Mesenchymal stem cell (in vitro differentiated cells and primary cell): ENCODE data around the gene FAM162A.

Experiments
- DNase-seq: peaks from one replicate; pipeline ENCODE4 v3.0.0-alpha.2; 2013
- H2AFZ ChIP-seq: one replicate; pipeline ENCODE4 v1.6.1; 2013; ENCODE audit warnings: low read depth, mild to moderate bottlenecking, control low read depth, inconsistent platforms, low read length, moderate library complexity
- H2AK5ac ChIP-seq: 2 replicates; pipeline ENCODE4 v1.6.1; 2013; ENCODE audit warnings: low read length, moderate library complexity, mild to moderate bottlenecking, inconsistent platforms; ENCODE audit not compliant: severe bottlenecking
- H2BK120ac ChIP-seq: one replicate; pipeline ENCODE4 v1.6.1; 2013; ENCODE audit warnings: low read depth, mild to moderate bottlenecking, inconsistent platforms, low read length, moderate library complexity
- H2BK12ac ChIP-seq, 2 experiments: one replicate each; pipeline ENCODE4 v1.6.1; 2013; ENCODE audit warnings: inconsistent platforms in 2 of 2, low read length in 2 of 2, mild to moderate bottlenecking in 2 of 2, moderate library complexity in 2 of 2, control low read depth in 1 of 2
- H2BK15ac ChIP-seq: one replicate; pipeline ENCODE4 v1.6.1; 2013; ENCODE audit warnings: mild to moderate bottlenecking, low read depth, inconsistent platforms; ENCODE audit not compliant: poor library complexity, severe bottlenecking
- H2BK5ac ChIP-seq: 2 replicates; pipeline ENCODE4 v1.6.1; 2013; ENCODE audit warnings: low read depth, mild to moderate bottlenecking, low read length, control low read depth, inconsistent platforms; ENCODE audit not compliant: poor library complexity, severe bottlenecking
- H3K14ac ChIP-seq, 2 experiments: one replicate each; pipeline ENCODE4 v1.6.1; 2013; ENCODE audit warnings: inconsistent platforms in 2 of 2, low read length in 2 of 2, control low read depth in 1 of 2, mild to moderate bottlenecking in 1 of 2, moderate library complexity in 1 of 2
- H3K18ac ChIP-seq, 2 experiments: one replicate each; pipeline ENCODE4 v1.6.1; 2013; ENCODE audit warnings: inconsistent platforms in 2 of 2, low read length in 2 of 2, control low read depth in 1 of 2, low read depth in 1 of 2, mild to moderate bottlenecking in 1 of 2
- H3K23ac ChIP-seq, 2 experiments: one replicate each; pipeline ENCODE4 v1.6.1; 2013; ENCODE audit warnings: inconsistent platforms in 2 of 2, low read length in 2 of 2, mild to moderate bottlenecking in 2 of 2, moderate library complexity in 2 of 2, control low read depth in 1 of 2
- H3K27ac ChIP-seq: 2 replicates; pipeline ENCODE4 v1.5.1; 2013; ENCODE audit warnings: mild to moderate bottlenecking, moderate library complexity, low read length, control low read depth, inconsistent platforms; ENCODE audit not compliant: poor library complexity, severe bottlenecking
- H3K27me3 ChIP-seq, 2 experiments: 2 replicates each; pipeline versions ENCODE4 v1.6.1 to v1.7.0; 2013; ENCODE audit warnings: low read length in 2 of 2, mild to moderate bottlenecking in 2 of 2, moderate library complexity in 2 of 2, control low read depth in 1 of 2, inconsistent platforms in 1 of 2; ENCODE audit not compliant: control insufficient read depth in 1 of 2, insufficient read depth in 1 of 2
- H3K36me3 ChIP-seq, 2 experiments: 2 replicates each; pipeline versions ENCODE4 v1.6.1 to v1.7.0; 2013; ENCODE audit warnings: low read length in 2 of 2, control low read depth in 1 of 2, inconsistent platforms in 1 of 2, low read depth in 1 of 2, mild to moderate bottlenecking in 1 of 2; ENCODE audit not compliant: insufficient read depth in 2 of 2, control insufficient read depth in 1 of 2
- H3K4ac ChIP-seq, 2 experiments: one replicate each; pipeline ENCODE4 v1.6.1; 2013; ENCODE audit warnings: inconsistent platforms in 2 of 2, low read length in 2 of 2, mild to moderate bottlenecking in 2 of 2, moderate library complexity in 2 of 2, control low read depth in 1 of 2, low read depth in 1 of 2
- H3K4me1 ChIP-seq: 2 replicates; pipeline ENCODE4 v1.6.1; 2013; ENCODE audit warnings: low read depth, low read length, control low read depth; ENCODE audit not compliant: control insufficient read depth, insufficient read depth
- H3K4me2 ChIP-seq: 2 replicates; pipeline ENCODE4 v1.6.1; 2013; ENCODE audit warnings: low read length, mild to moderate bottlenecking, inconsistent platforms; ENCODE audit not compliant: poor library complexity, severe bottlenecking
- H3K4me3 ChIP-seq, 2 experiments: 2 replicates each; pipeline versions ENCODE4 v1.5.1 to v1.7.0; 2013; ENCODE audit warnings: low read length in 2 of 2, mild to moderate bottlenecking in 2 of 2, control low read depth in 1 of 2, low read depth in 1 of 2; ENCODE audit not compliant: insufficient read depth in 1 of 2
- H3K79me1 ChIP-seq: replicated peaks from 2 replicates; pipeline ENCODE4 v1.6.1; 2013; ENCODE audit warnings: mild to moderate bottlenecking, control low read depth, low read length, inconsistent platforms; ENCODE audit not compliant: poor library complexity, severe bottlenecking
- H3K9ac ChIP-seq: 2 replicates; pipeline ENCODE4 v1.7.0; 2013; ENCODE audit warnings: mild to moderate bottlenecking, low read length, moderate library complexity
- H3K9me3 ChIP-seq: 2 replicates; pipeline ENCODE4 v1.7.0; 2013; ENCODE audit warnings: mild to moderate bottlenecking, low read length; ENCODE audit not compliant: control insufficient read depth
- H4K8ac ChIP-seq: one replicate; pipeline ENCODE4 v1.6.1; 2013; ENCODE audit warnings: inconsistent platforms, mild to moderate bottlenecking, low read length, moderate library complexity
- H4K91ac ChIP-seq: one replicate; pipeline ENCODE4 v1.6.1; 2013; ENCODE audit warnings: mild to moderate bottlenecking, low read length, inconsistent platforms
- WGBS: methylation state at CpG from one replicate; pipeline ENCODE4 v1.1.7; 2013; ENCODE audit warnings: mixed read lengths; 5-methylcytosine and 5-hydroxymethylcytosine counted together

FAM162A gene

DNA sequence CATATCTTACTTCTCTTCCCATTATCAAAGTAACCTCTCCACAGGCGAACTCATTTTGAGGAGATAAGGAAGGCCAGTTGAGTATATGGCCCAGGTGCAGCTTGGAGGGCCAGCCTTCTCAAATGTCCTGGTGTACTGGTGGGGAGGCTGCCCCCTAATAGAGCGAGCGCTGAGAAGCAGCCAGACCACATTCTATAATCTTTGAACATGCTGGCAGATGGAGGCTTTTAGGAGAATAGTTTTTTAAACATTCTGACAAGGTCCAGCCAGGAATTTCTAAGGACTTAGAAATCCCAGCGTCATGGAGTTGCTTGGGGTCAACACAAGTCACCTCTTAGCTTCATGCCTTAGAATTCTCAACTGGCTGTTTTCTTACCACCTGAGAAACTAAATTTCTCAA lies 26.1 kb downstream of the FAM162A start:
- H2BK120ac ChIP-seq, result no peak overlapping the region
- no peak overlapping the region for H2BK15ac ChIP-seq
- no peak overlapping the region for H2AK5ac ChIP-seq
- H3K4me1 ChIP-seq, result no peaks in the 10 kb centered on the region
- H3K23ac ChIP-seq, result no peak overlapping the region
- no peak overlapping the region for H2AFZ ChIP-seq
- H3K27ac ChIP-seq, result no peak overlapping the region
- H3K4ac ChIP-seq, result no peak overlapping the region
- 97% methylated on average over 3 of the region's 4 CpGs for WGBS
- H3K18ac ChIP-seq, result no peak overlapping the region
- H4K91ac ChIP-seq, result no peak overlapping the region
- H3K27me3 ChIP-seq, result no peaks in the 10 kb centered on the region
- peaks cover 13 to 82% of the 10 kb centered on the region in 2 experiments for H3K36me3 ChIP-seq
- no peak overlapping the region for H3K4me3 ChIP-seq
- H3K14ac ChIP-seq, result no peak overlapping the region
- no peak overlapping the region for H2BK5ac ChIP-seq
- H2BK12ac ChIP-seq, result no peak overlapping the region
- H3K4me2 ChIP-seq, result no peak overlapping the region
- no peaks in the 10 kb centered on the region for H3K9me3 ChIP-seq
- H3K79me1 ChIP-seq, result peaks cover 13% of the 10 kb centered on the region
- H3K9ac ChIP-seq, result no peak overlapping the region
- DNase-seq, result no peak
- H4K8ac ChIP-seq, result no peak overlapping the region

DNA sequence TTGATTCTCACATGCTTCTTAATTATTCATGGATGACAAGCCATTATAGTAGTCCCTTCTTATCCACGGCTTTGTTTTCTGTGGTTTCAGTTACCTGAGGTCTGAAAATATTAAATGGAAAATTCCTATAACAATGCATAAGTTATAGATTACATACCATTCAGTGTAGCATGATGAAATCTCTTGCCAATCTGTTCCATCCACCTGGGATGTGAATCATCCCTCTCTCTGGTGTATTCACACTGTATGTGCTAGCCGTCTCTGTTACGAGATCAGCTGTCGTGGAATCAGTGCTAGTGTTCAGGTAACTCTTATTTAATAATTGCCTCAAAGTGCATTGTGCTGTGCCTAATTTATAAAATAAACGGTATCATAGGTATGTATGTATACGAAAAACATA lies 26.7 kb downstream of the FAM162A start:
- Histone ChIP-seq H3K18ac (no peak overlapping the region), H2BK120ac (no peak overlapping the region), H3K9me3 (no peaks in the 10 kb centered on the region), H2BK12ac (no peak overlapping the region), H3K9ac (no peak overlapping the region), H3K4me1 (peaks cover 1% of the 10 kb centered on the region), H3K4me2 (no peak overlapping the region), H3K36me3 (peaks cover 13 to 77% of the 10 kb centered on the region in 2 experiments), H2BK5ac (no peak overlapping the region), H3K14ac (no peak overlapping the region), H2AFZ (no peak overlapping the region), H3K27ac (no peak overlapping the region), H2BK15ac (no peak overlapping the region), H2AK5ac (no peak overlapping the region), H3K4ac (no peak overlapping the region), H4K8ac (no peak overlapping the region), H3K79me1 (peaks cover 17% of the 10 kb centered on the region), H3K4me3 (no peak overlapping the region), H4K91ac (no peak overlapping the region), H3K23ac (no peak overlapping the region), H3K27me3 (no peaks in the 10 kb centered on the region)
- WGBS, result 99% methylated on average over 5 of the region's 6 CpGs
- DNase-seq, result no peak

DNA sequence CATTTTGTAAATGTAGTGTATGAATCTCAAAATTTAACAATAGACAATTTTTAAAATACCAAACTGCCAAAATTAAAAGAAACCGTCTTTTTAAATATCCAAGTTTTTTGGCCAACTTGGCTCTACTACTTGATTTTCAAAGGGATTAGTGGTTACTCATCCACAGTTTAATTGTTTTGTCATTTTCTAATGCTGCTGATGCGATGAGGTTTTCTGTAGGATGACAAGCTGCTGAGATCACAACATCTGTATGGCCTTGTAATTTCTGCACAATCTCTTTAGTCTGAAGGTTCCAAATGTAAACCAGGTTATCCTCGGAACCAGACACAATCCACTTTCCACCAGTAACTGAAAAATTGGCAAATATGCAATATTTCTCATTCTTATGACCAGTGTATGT lies 30.4 kb downstream of the FAM162A start:
- no peak overlapping the region for H3K18ac ChIP-seq
- H3K4me1 ChIP-seq, result peaks cover 4% of the 10 kb centered on the region
- H3K9me3 ChIP-seq, result no peaks in the 10 kb centered on the region
- H3K23ac ChIP-seq, result no peak overlapping the region
- no peak for DNase-seq
- H3K79me1 ChIP-seq, result peaks cover 23% of the 10 kb centered on the region
- no peak overlapping the region for H2AK5ac ChIP-seq
- no peak overlapping the region for H2BK15ac ChIP-seq
- H2BK12ac ChIP-seq, result no peak overlapping the region
- no peak overlapping the region for H2BK5ac ChIP-seq
- H3K9ac ChIP-seq, result peak overlapping the region; percentile 99
- WGBS, result 100% methylated on average over 2 of the region's 3 CpGs
- peak overlapping the region in 1 of 2 experiments; percentile 96 for H3K4me3 ChIP-seq
- no peak overlapping the region for H3K4ac ChIP-seq
- no peak overlapping the region for H2AFZ ChIP-seq
- H3K27me3 ChIP-seq, result no peaks in the 10 kb centered on the region
- H4K8ac ChIP-seq, result no peak overlapping the region
- no peak overlapping the region for H2BK120ac ChIP-seq
- H4K91ac ChIP-seq, result no peak overlapping the region
- H3K36me3 ChIP-seq, result peaks cover 8 to 39% of the 10 kb centered on the region in 2 experiments
- no peak overlapping the region for H3K27ac ChIP-seq
- H3K14ac ChIP-seq, result no peak overlapping the region
- H3K4me2 ChIP-seq, result no peak overlapping the region

- H4K91ac ChIP-seq, result no peak overlapping the region
- H2BK5ac ChIP-seq, result peak overlapping the region; percentile 57
- peaks cover 3 to 34% of the 10 kb centered on the region in 2 experiments for H3K36me3 ChIP-seq
- H2BK12ac ChIP-seq, result peak overlapping the region in 1 of 2 experiments; percentile 4
- H3K18ac ChIP-seq, result peak overlapping the region in 1 of 2 experiments; percentile 44
- no peak overlapping the region for H2AFZ ChIP-seq
- H3K4ac ChIP-seq, result peak overlapping the region in 1 of 2 experiments; percentile 89
- H3K27me3 ChIP-seq, result no peaks in the 10 kb centered on the region
- H3K27ac ChIP-seq, result peak overlapping the region; percentile 88
- 32% methylated on average over 10 of the region's 10 CpGs for WGBS
- H3K79me1 ChIP-seq, result peaks cover 20% of the 10 kb centered on the region
- peak overlapping the region; percentile 89 for H3K4me2 ChIP-seq
- H3K4me3 ChIP-seq, result peak overlapping the region; percentile 79 to 96
- H3K9ac ChIP-seq, result peak overlapping the region; percentile 99
- no peak overlapping the region for H2BK15ac ChIP-seq
- peak; percentile 73 for DNase-seq
- peak overlapping the region; percentile 55 for H4K8ac ChIP-seq
- no peak overlapping the region for H3K14ac ChIP-seq
- H2AK5ac ChIP-seq, result peak overlapping the region; percentile 59
- H3K23ac ChIP-seq, result no peak overlapping the region
- peaks cover 4% of the 10 kb centered on the region for H3K4me1 ChIP-seq
- H3K9me3 ChIP-seq, result no peaks in the 10 kb centered on the region
- no peak overlapping the region for H2BK120ac ChIP-seq
Measured at GRCh38 chr3:122415104-122415744, 31.2 kb downstream of the FAM162A start.
